Neutrophil (primary cell): ENCODE data around the gene PDE1C.
A peak's percentile ranks its signal among the peaks of the same experiment; 100 is the strongest.
"Not testable (repeated sequence)": the region's sequence is repeated elsewhere in the genome, so short reads cannot be mapped to it uniquely, and the experiment has no call there.

Experiments
- H3K27ac ChIP-seq: fragments of 200-600 bp; sonication (generic); 2 replicates; pipeline ENCODE4 v1.5.1; 2016; ENCODE audit warnings: mild to moderate bottlenecking, moderate library complexity
- H3K27me3 ChIP-seq: fragments of 200-600 bp; sonication (generic); 2 replicates; pipeline ENCODE4 v1.6.0; 2016; ENCODE audit warnings: mild to moderate bottlenecking
- H3K36me3 ChIP-seq: fragments of 200-600 bp; sonication (generic); 2 replicates; pipeline ENCODE4 v1.5.1; 2017
- H3K4me1 ChIP-seq, 2 experiments: fragments of 200-600 bp in 1 of 2; sonication (generic) in 1 of 2; 1 replicate in 1 of 2; 2 replicates in 1 of 2; pipeline versions ENCODE4 v1.5.1 to v1.6.1; 2013 to 2016; ENCODE audit warnings: low read depth in 1 of 2, low read length in 1 of 2, mild to moderate bottlenecking in 1 of 2, moderate library complexity in 1 of 2; ENCODE audit not compliant: control insufficient read depth in 1 of 2, insufficient read depth in 1 of 2
- H3K4me3 ChIP-seq, 2 experiments: fragments of 200-600 bp in 1 of 2; sonication (generic) in 1 of 2; 1 replicate in 1 of 2; 2 replicates in 1 of 2; pipeline ENCODE4 v1.5.1; 2013 to 2016; ENCODE audit warnings: low read depth in 1 of 2, low read length in 1 of 2, mild to moderate bottlenecking in 1 of 2, moderate library complexity in 1 of 2
- H3K9me3 ChIP-seq: fragments of 200-600 bp; sonication (generic); 2 replicates; pipeline ENCODE4 v1.5.1; 2016
- CTCF ChIP-seq: fragments of 200-600 bp; sonication (generic); IDR thresholded peaks from 2 replicates; pipeline ENCODE4 v1.5.1; 2016; ENCODE audit warnings: antibody characterized with exemption

Gene PDE1C

GRCh38 chr7:31853380-31853779, 216.8 kb downstream of the PDE1C start:
- no peaks in the 10 kb centered on the region for H3K36me3 ChIP-seq

GRCh38 chr7:31852462-31852861, 217.7 kb downstream of the PDE1C start:
- H3K9me3 ChIP-seq, result no peaks in the 10 kb centered on the region
- H3K4me3 ChIP-seq, result no peak overlapping the region
- no peaks in the 10 kb centered on the region for H3K36me3 ChIP-seq
- H3K27me3 ChIP-seq, result no peaks in the 10 kb centered on the region
- no peak for TF ChIP-seq CTCF
- no peak overlapping the region for H3K27ac ChIP-seq
- no peaks in the 10 kb centered on the region for H3K4me1 ChIP-seq

More at GRCh38 chr7:31853380-31853779, 216.8 kb downstream of the PDE1C start:
- no peak for TF ChIP-seq CTCF
- H3K4me1 ChIP-seq, result no peaks in the 10 kb centered on the region
- no peak overlapping the region for H3K4me3 ChIP-seq
- H3K27me3 ChIP-seq, result no peaks in the 10 kb centered on the region
- no peaks in the 10 kb centered on the region for H3K9me3 ChIP-seq
- H3K27ac ChIP-seq, result no peak overlapping the region

GRCh38 chr7:31851119-31851518, 219.1 kb downstream of the PDE1C start:
- no peaks in the 10 kb centered on the region for H3K9me3 ChIP-seq
- no peaks in the 10 kb centered on the region for H3K27me3 ChIP-seq
- TF ChIP-seq CTCF, result no peak
- H3K4me3 ChIP-seq, result no peak overlapping the region
- H3K27ac ChIP-seq, result no peak overlapping the region
- no peaks in the 10 kb centered on the region for H3K4me1 ChIP-seq
- H3K36me3 ChIP-seq, result no peaks in the 10 kb centered on the region

- no peak for TF ChIP-seq CTCF
- no peaks in the 10 kb centered on the region for H3K4me1 ChIP-seq
- H3K27ac ChIP-seq, result no peak overlapping the region
- no peaks in the 10 kb centered on the region for H3K27me3 ChIP-seq
- H3K36me3 ChIP-seq, result no peaks in the 10 kb centered on the region
- no peaks in the 10 kb centered on the region for H3K9me3 ChIP-seq
- no peak overlapping the region for H3K4me3 ChIP-seq
These were observed 219.6 kb downstream of the PDE1C start for GRCh38 chr7:31850601-31851000.

GRCh38 chr7:31850066-31850465, 220.1 kb downstream of the PDE1C start:
- H3K4me1 ChIP-seq, result no peaks in the 10 kb centered on the region
- no peak for TF ChIP-seq CTCF
- no peaks in the 10 kb centered on the region for H3K9me3 ChIP-seq
- H3K36me3 ChIP-seq, result no peaks in the 10 kb centered on the region
- H3K27me3 ChIP-seq, result no peaks in the 10 kb centered on the region
- H3K4me3 ChIP-seq, result no peak overlapping the region
- H3K27ac ChIP-seq, result no peak overlapping the region

GRCh38 chr7:31835471-31835870, 234.7 kb downstream of the PDE1C start:
- Histone ChIP-seq H3K9me3 (no peaks in the 10 kb centered on the region), H3K27ac (no peak overlapping the region), H3K36me3 (no peaks in the 10 kb centered on the region), H3K27me3 (no peaks in the 10 kb centered on the region), H3K4me3 (no peak overlapping the region), H3K4me1 (peaks cover 0 to 9% of the 10 kb centered on the region in 2 experiments)
- no peak for TF ChIP-seq CTCF

- not testable (repeated sequence) for H3K4me1 ChIP-seq
- peak overlapping the region; percentile 66 for H3K27ac ChIP-seq
These were observed 236.6 kb downstream of the PDE1C start for GRCh38 chr7:31833625-31834024.

More at GRCh38 chr7:31833625-31834024, 236.6 kb downstream of the PDE1C start:
- not testable (repeated sequence) for H3K36me3 ChIP-seq, H3K9me3 ChIP-seq, H3K27me3 ChIP-seq, H3K4me3 ChIP-seq
